ENCODE data around the gene ATRNL1. TPM values are rescaled to one million over a fixed set of nuclear protein-coding genes. Genes with fewer than 3 reads are reported as not detected.

Gene ATRNL1
- total and polyA plus RNA-seq, 4 donors: 2.6 to 41.0 (median 15.1) TPM

GRCh38 chr10:115761166-115761565, 668.0 kb downstream of the ATRNL1 start:
- 47 to 99% methylated on average over 2 of the region's 2 CpGs for WGBS, 2 donors
- ATAC-seq (ENCODE audit: low FRiP score) (no peak), DNase-seq (no peak)
- intact Hi-C loops (cut with DNase I): no loop called here
- Histone ChIP-seq H3K4me1 (ENCODE audit: control insufficient read depth in 1 of 2, insufficient read depth in 2 of 2, low read length in 2 of 2) (peaks cover 0 to 2% of the 10 kb centered on the region in 2 donors), H3K27me3 (ENCODE audit: control insufficient read depth in 1 of 2, insufficient read depth in 2 of 2, low read length in 1 of 2) (no peaks in the 10 kb centered on the region), H3K9me3 (ENCODE audit: control insufficient read depth, low read length) (no peaks in the 10 kb centered on the region), H3K27ac (ENCODE audit: low read depth in 1 of 2, low read length in 2 of 2) (no peak overlapping the region), H3K4me3 (ENCODE audit: low read length in 2 of 2) (no peak overlapping the region), H3K36me3 (ENCODE audit: control insufficient read depth in 1 of 2, insufficient read depth in 2 of 2, low read length in 1 of 2) (no peaks in the 10 kb centered on the region)

GRCh38 chr10:115762029-115762428, 668.9 kb downstream of the ATRNL1 start:
- intact Hi-C loops (cut with DNase I): no loop called here
- H3K9me3 ChIP-seq (ENCODE audit: control insufficient read depth, low read length): no peaks in the 10 kb centered on the region
- no peak overlapping the region for H3K4me3 ChIP-seq (ENCODE audit: low read length in 2 of 2)
- peaks cover 0 to 2% of the 10 kb centered on the region in 2 donors for H3K4me1 ChIP-seq (ENCODE audit: control insufficient read depth in 1 of 2, insufficient read depth in 2 of 2, low read length in 2 of 2)
- ATAC-seq (ENCODE audit: low FRiP score): no peak
- H3K27me3 ChIP-seq (ENCODE audit: control insufficient read depth in 1 of 2, insufficient read depth in 2 of 2, low read length in 1 of 2): no peaks in the 10 kb centered on the region
- H3K36me3 ChIP-seq (ENCODE audit: control insufficient read depth in 1 of 2, insufficient read depth in 2 of 2, low read length in 1 of 2): no peaks in the 10 kb centered on the region
- H3K27ac ChIP-seq (ENCODE audit: low read depth in 1 of 2, low read length in 2 of 2): no peak overlapping the region
- DNase-seq: peak in 1 of 2 donors; percentile 49

GRCh38 chr10:115771755-115772154, 678.6 kb downstream of the ATRNL1 start:
- H3K4me1 ChIP-seq (ENCODE audit: control insufficient read depth in 1 of 2, insufficient read depth in 2 of 2, low read length in 2 of 2): no peaks in the 10 kb centered on the region
- no peak for DNase-seq
- intact Hi-C loops (cut with DNase I): no loop called here
- no peaks in the 10 kb centered on the region for H3K27me3 ChIP-seq (ENCODE audit: control insufficient read depth in 1 of 2, insufficient read depth in 2 of 2, low read length in 1 of 2)
- no peak for ATAC-seq (ENCODE audit: low FRiP score)
- H3K4me3 ChIP-seq (ENCODE audit: low read length in 2 of 2): no peak overlapping the region
- H3K27ac ChIP-seq (ENCODE audit: low read depth in 1 of 2, low read length in 2 of 2): no peak overlapping the region
- no peaks in the 10 kb centered on the region for H3K9me3 ChIP-seq (ENCODE audit: control insufficient read depth, low read length)
- H3K36me3 ChIP-seq (ENCODE audit: control insufficient read depth in 1 of 2, insufficient read depth in 2 of 2, low read length in 1 of 2): no peaks in the 10 kb centered on the region

GRCh38 chr10:115772606-115773005, 679.4 kb downstream of the ATRNL1 start:
- 37 to 57% methylated on average over 1 of the region's 1 CpG for WGBS, 2 donors
- Histone ChIP-seq H3K4me1 (ENCODE audit: control insufficient read depth in 1 of 2, insufficient read depth in 2 of 2, low read length in 2 of 2) (no peaks in the 10 kb centered on the region), H3K9me3 (ENCODE audit: control insufficient read depth, low read length) (no peaks in the 10 kb centered on the region), H3K4me3 (ENCODE audit: low read length in 2 of 2) (no peak overlapping the region), H3K36me3 (ENCODE audit: control insufficient read depth in 1 of 2, insufficient read depth in 2 of 2, low read length in 1 of 2) (no peaks in the 10 kb centered on the region), H3K27me3 (ENCODE audit: control insufficient read depth in 1 of 2, insufficient read depth in 2 of 2, low read length in 1 of 2) (no peaks in the 10 kb centered on the region), H3K27ac (ENCODE audit: low read depth in 1 of 2, low read length in 2 of 2) (peak overlapping the region in 1 of 2 donors; percentile 57)
- intact Hi-C loops (cut with DNase I): no loop called here
- no peak for ATAC-seq (ENCODE audit: low FRiP score)
- no peak for DNase-seq

- intact Hi-C loops (cut with DNase I): no loop called here
- Histone ChIP-seq H3K27me3 (ENCODE audit: control insufficient read depth in 1 of 2, insufficient read depth in 2 of 2, low read length in 1 of 2) (no peaks in the 10 kb centered on the region), H3K4me3 (ENCODE audit: low read length in 2 of 2) (no peak overlapping the region), H3K9me3 (ENCODE audit: control insufficient read depth, low read length) (no peaks in the 10 kb centered on the region), H3K27ac (ENCODE audit: low read depth in 1 of 2, low read length in 2 of 2) (peak overlapping the region; percentile 54 to 57), H3K36me3 (ENCODE audit: control insufficient read depth in 1 of 2, insufficient read depth in 2 of 2, low read length in 1 of 2) (no peaks in the 10 kb centered on the region), H3K4me1 (ENCODE audit: control insufficient read depth in 1 of 2, insufficient read depth in 2 of 2, low read length in 2 of 2) (no peaks in the 10 kb centered on the region)
- no peak for DNase-seq
- no peak for ATAC-seq (ENCODE audit: low FRiP score)
- 94 to 97% methylated on average over 2 of the region's 2 CpGs for WGBS, 2 donors
Measured at GRCh38 chr10:115773832-115774231, 680.7 kb downstream of the ATRNL1 start.

- no peaks in the 10 kb centered on the region for H3K9me3 ChIP-seq (ENCODE audit: control insufficient read depth, low read length)
- no peak overlapping the region for H3K4me3 ChIP-seq (ENCODE audit: low read length in 2 of 2)
- H3K4me1 ChIP-seq (ENCODE audit: control insufficient read depth in 1 of 2, insufficient read depth in 2 of 2, low read length in 2 of 2): no peaks in the 10 kb centered on the region
- WGBS, 2 donors: 4 to 7% methylated on average over 2 of the region's 2 CpGs
- H3K27me3 ChIP-seq (ENCODE audit: control insufficient read depth in 1 of 2, insufficient read depth in 2 of 2, low read length in 1 of 2): no peaks in the 10 kb centered on the region
- intact Hi-C loops (cut with DNase I): no loop called here
- no peak for DNase-seq
- H3K27ac ChIP-seq (ENCODE audit: low read depth in 1 of 2, low read length in 2 of 2): no peak overlapping the region
- no peaks in the 10 kb centered on the region for H3K36me3 ChIP-seq (ENCODE audit: control insufficient read depth in 1 of 2, insufficient read depth in 2 of 2, low read length in 1 of 2)
- ATAC-seq (ENCODE audit: low FRiP score): no peak
Measured at GRCh38 chr10:115774721-115775120, 681.6 kb downstream of the ATRNL1 start.

- DNase-seq: no peak
- Histone ChIP-seq H3K36me3 (ENCODE audit: control insufficient read depth in 1 of 2, insufficient read depth in 2 of 2, low read length in 1 of 2) (no peaks in the 10 kb centered on the region), H3K27ac (ENCODE audit: low read depth in 1 of 2, low read length in 2 of 2) (no peak overlapping the region), H3K27me3 (ENCODE audit: control insufficient read depth in 1 of 2, insufficient read depth in 2 of 2, low read length in 1 of 2) (no peaks in the 10 kb centered on the region), H3K4me3 (ENCODE audit: low read length in 2 of 2) (no peak overlapping the region), H3K9me3 (ENCODE audit: control insufficient read depth, low read length) (no peaks in the 10 kb centered on the region), H3K4me1 (ENCODE audit: control insufficient read depth in 1 of 2, insufficient read depth in 2 of 2, low read length in 2 of 2) (no peaks in the 10 kb centered on the region)
- WGBS, 2 donors: 96 to 98% methylated on average over 2 of the region's 2 CpGs
- no peak for ATAC-seq (ENCODE audit: low FRiP score)
- intact Hi-C loops (cut with DNase I): no loop called here
Measured at GRCh38 chr10:115777646-115778045, 684.5 kb downstream of the ATRNL1 start.

- 74 to 81% methylated on average over 3 of the region's 3 CpGs for WGBS, 2 donors
- ATAC-seq (ENCODE audit: low FRiP score) (no peak), DNase-seq (no peak)
- H3K27ac ChIP-seq (ENCODE audit: low read depth in 1 of 2, low read length in 2 of 2): no peak overlapping the region
- H3K4me1 ChIP-seq (ENCODE audit: control insufficient read depth in 1 of 2, insufficient read depth in 2 of 2, low read length in 2 of 2): no peaks in the 10 kb centered on the region
- no peak overlapping the region for H3K4me3 ChIP-seq (ENCODE audit: low read length in 2 of 2)
- H3K9me3 ChIP-seq (ENCODE audit: control insufficient read depth, low read length): no peaks in the 10 kb centered on the region
- H3K36me3 ChIP-seq (ENCODE audit: control insufficient read depth in 1 of 2, insufficient read depth in 2 of 2, low read length in 1 of 2): no peaks in the 10 kb centered on the region
- intact Hi-C loops (cut with DNase I): no loop called here
- no peaks in the 10 kb centered on the region for H3K27me3 ChIP-seq (ENCODE audit: control insufficient read depth in 1 of 2, insufficient read depth in 2 of 2, low read length in 1 of 2)
Measured at GRCh38 chr10:115790220-115790619, 697.1 kb downstream of the ATRNL1 start.

GRCh38 chr10:115795964-115796363, 702.8 kb downstream of the ATRNL1 start:
- H3K4me1 ChIP-seq (ENCODE audit: control insufficient read depth in 1 of 2, insufficient read depth in 2 of 2, low read length in 2 of 2): no peaks in the 10 kb centered on the region
- H3K36me3 ChIP-seq (ENCODE audit: control insufficient read depth in 1 of 2, insufficient read depth in 2 of 2, low read length in 1 of 2): no peaks in the 10 kb centered on the region
- peak in 1 of 2 donors; percentile 68 for DNase-seq
- H3K27ac ChIP-seq (ENCODE audit: low read depth in 1 of 2, low read length in 2 of 2): no peak overlapping the region
- ATAC-seq (ENCODE audit: low FRiP score): no peak
- H3K27me3 ChIP-seq (ENCODE audit: control insufficient read depth in 1 of 2, insufficient read depth in 2 of 2, low read length in 1 of 2): no peaks in the 10 kb centered on the region
- no peaks in the 10 kb centered on the region for H3K9me3 ChIP-seq (ENCODE audit: control insufficient read depth, low read length)
- intact Hi-C loops (cut with DNase I): loop anchor here (5.0 kb wide), 1 partner anchor 491 kb away; no protein-coding TSS in a partner anchor
- WGBS, 2 donors: 95 to 98% methylated on average over 4 of the region's 4 CpGs
- no peak overlapping the region for H3K4me3 ChIP-seq (ENCODE audit: low read length in 2 of 2)

All from aorta (tissue), 5 donors.